Lower lobe of right lung (tissue), 2 donors: ENCODE results near the gene GHR. TPM values are rescaled to one million over a fixed set of nuclear protein-coding genes. Genes with fewer than 3 reads are reported as not detected.
"Not testable (repeated sequence)": the region's sequence is repeated elsewhere in the genome, so short reads cannot be mapped to it uniquely, and the experiment has no call there.

Source experiments
- ATAC-seq, 2 donors: fragments of 200-7000 bp; cut with Tn5 transposase; one replicate each; pipeline ENCODE4 v1.9.1; 2020 to 2022; ENCODE audit warnings: mild to moderate bottlenecking in 2 of 2, moderate library complexity in 2 of 2
- DNase-seq: peaks from one replicate; pipeline ENCODE4 v3.0.0-alpha.2; 2020
- H3K27ac ChIP-seq: fragments of 200-600 bp; one replicate; pipeline ENCODE4 v1.8.0; 2022
- H3K27me3 ChIP-seq: fragments of 200-600 bp; one replicate; pipeline ENCODE4 v1.8.0; 2022; ENCODE audit warnings: low read depth
- H3K36me3 ChIP-seq: fragments of 200-600 bp; one replicate; pipeline ENCODE4 v1.8.0; 2022; ENCODE audit warnings: mild to moderate bottlenecking
- H3K4me1 ChIP-seq: fragments of 200-600 bp; one replicate; pipeline ENCODE4 v1.8.0; 2022
- H3K4me3 ChIP-seq: fragments of 200-600 bp; one replicate; pipeline ENCODE4 v1.8.0; 2022; ENCODE audit warnings: mild to moderate bottlenecking
- H3K9me3 ChIP-seq: fragments of 200-600 bp; one replicate; pipeline ENCODE4 v1.8.0; 2022
- CTCF ChIP-seq: fragments of 200-600 bp; IDR thresholded peaks from one replicate; pipeline ENCODE4 v1.8.0; 2022; ENCODE audit warnings: antibody characterized with exemption, mild to moderate bottlenecking
- intact Hi-C: fragments of 100-400 bp; cut with DNase I; formaldehyde crosslinking; loops from one replicate; pipeline ENCODE4 v1.11.0; 2022
- total RNA-seq: library from RNA; stranded (reverse); fragmentation: NEBNext Ultra II Directional; extraction: Animal tissue kit (Norgen Biotek cat#: 25700); gene quantifications from one replicate; pipeline ENCODE4 v1.2.1, GENCODE V29; 2021
- donor health status: DM: no; HTN: yes; CAD: no; lungs with severe emphysema.

The GHR gene
- total RNA-seq, 1 donor from 2014 or later = 5.2 TPM

DNA sequence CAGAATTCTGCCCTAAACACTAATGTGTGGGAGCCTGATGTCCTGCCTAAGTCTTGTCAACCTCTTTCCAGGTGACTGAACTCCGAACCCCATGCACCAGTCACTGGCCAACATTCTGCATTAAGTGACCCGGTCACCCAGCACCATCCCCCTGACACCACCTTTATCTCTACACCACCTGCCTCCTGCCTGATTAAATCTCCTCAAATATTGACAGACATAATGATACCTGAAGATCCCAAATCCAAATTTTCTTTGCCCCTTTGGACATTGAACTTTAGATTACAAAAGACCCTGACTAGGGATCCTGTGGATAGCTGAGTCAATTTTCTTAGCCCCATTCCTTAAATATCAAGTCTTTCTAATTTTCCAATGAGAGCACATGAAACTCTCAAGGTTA, 150.1 kb downstream of the GHR start:
- Histone ChIP-seq H3K27ac (no peak overlapping the region), H3K4me1 (no peaks in the 10 kb centered on the region), H3K36me3 (no peaks in the 10 kb centered on the region), H3K9me3 (no peaks in the 10 kb centered on the region), H3K27me3 (no peaks in the 10 kb centered on the region), H3K4me3 (no peak overlapping the region)
- DNase-seq (no peak), ATAC-seq (no peak)
- intact Hi-C loops = no loop called here
- no peak for TF ChIP-seq CTCF

GRCh38 chr5:42575914-42576313, 152.7 kb downstream of the GHR start:
- ATAC-seq, H3K9me3 ChIP-seq, H3K4me3 ChIP-seq, H3K4me1 ChIP-seq, H3K27ac ChIP-seq, H3K36me3 ChIP-seq, intact Hi-C loops, DNase-seq, H3K27me3 ChIP-seq: not testable (repeated sequence)

DNA sequence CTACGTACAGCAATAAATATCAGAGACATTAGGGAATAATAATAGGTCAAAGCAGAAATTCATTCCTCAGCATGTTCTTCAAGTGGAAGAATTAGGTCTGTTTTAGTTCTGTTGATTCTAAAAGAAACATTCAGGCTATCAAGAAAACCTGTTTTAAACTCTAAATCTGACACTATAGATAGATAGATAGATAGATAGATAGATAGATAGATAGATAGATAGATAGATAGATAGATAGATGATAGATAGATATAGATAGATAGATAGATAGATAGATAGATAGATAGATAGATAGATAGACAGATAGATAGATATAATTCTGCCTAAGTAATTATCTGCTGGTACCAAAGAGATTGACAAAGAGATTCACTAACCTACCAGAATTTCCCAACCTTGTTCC, 155.7 kb downstream of the GHR start:
- H3K36me3 ChIP-seq, H3K4me3 ChIP-seq, intact Hi-C loops, H3K27ac ChIP-seq, ATAC-seq, H3K27me3 ChIP-seq, DNase-seq, H3K4me1 ChIP-seq, H3K9me3 ChIP-seq: not testable (repeated sequence)

DNA sequence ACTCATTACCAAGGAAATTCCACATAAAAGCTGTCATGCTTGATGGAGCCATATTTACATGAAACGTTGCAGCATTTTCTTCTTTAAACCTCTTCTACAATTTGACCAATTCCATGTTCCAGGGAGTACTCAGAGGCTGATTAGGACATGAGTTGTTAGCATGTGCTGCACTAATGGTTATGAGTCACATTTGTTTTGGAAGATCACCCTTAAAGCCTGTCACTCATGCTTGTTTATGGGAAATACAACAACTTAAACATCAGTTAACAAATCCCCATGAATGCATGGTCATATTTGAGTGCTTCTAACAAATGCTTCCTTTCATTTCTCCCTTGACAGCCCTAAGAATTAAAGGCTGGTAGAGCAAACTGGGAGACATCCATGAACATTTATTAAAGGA, 156.1 kb downstream of the GHR start:
- H3K4me1 ChIP-seq = no peaks in the 10 kb centered on the region
- no peaks in the 10 kb centered on the region for H3K9me3 ChIP-seq
- no peak for TF ChIP-seq CTCF
- ATAC-seq = no peak
- H3K27me3 ChIP-seq = no peaks in the 10 kb centered on the region
- H3K36me3 ChIP-seq = no peaks in the 10 kb centered on the region
- intact Hi-C loops = no loop called here
- DNase-seq = no peak
- H3K4me3 ChIP-seq = no peak overlapping the region
- H3K27ac ChIP-seq = no peak overlapping the region

- DNase-seq (no peak), ATAC-seq (peak; percentile 23 to 59)
- H3K4me3 ChIP-seq = no peak overlapping the region
- intact Hi-C loops = loop anchor here (10.0 kb wide), 1 partner anchor 157 kb away; the partner anchor contains the start of gene GHR
- peaks cover 4% of the 10 kb centered on the region for H3K4me1 ChIP-seq
- no peaks in the 10 kb centered on the region for H3K36me3 ChIP-seq
- no peak overlapping the region for H3K27ac ChIP-seq
- H3K9me3 ChIP-seq = no peaks in the 10 kb centered on the region
- H3K27me3 ChIP-seq = no peaks in the 10 kb centered on the region
- no peak for TF ChIP-seq CTCF
Measured at GRCh38 chr5:42581845-42582244, 158.6 kb downstream of the GHR start.

GRCh38 chr5:42582723-42583122, 159.5 kb downstream of the GHR start:
- no peak for TF ChIP-seq CTCF
- DNase-seq (no peak), ATAC-seq (peak in 1 of 2 donors; percentile 45)
- Histone ChIP-seq H3K36me3 (no peaks in the 10 kb centered on the region), H3K27ac (no peak overlapping the region), H3K4me1 (peaks cover 4% of the 10 kb centered on the region), H3K4me3 (no peak overlapping the region), H3K27me3 (no peaks in the 10 kb centered on the region), H3K9me3 (no peaks in the 10 kb centered on the region)
- intact Hi-C loops = loop anchor here (10.0 kb wide), 1 partner anchor 158 kb away; the partner anchor contains the start of gene GHR

- no peaks in the 10 kb centered on the region for H3K36me3 ChIP-seq
- H3K27me3 ChIP-seq = no peaks in the 10 kb centered on the region
- peaks cover 4% of the 10 kb centered on the region for H3K4me1 ChIP-seq
- H3K27ac ChIP-seq = no peak overlapping the region
- no peak overlapping the region for H3K4me3 ChIP-seq
- peak; percentile 65 to 71 for ATAC-seq
- H3K9me3 ChIP-seq = no peaks in the 10 kb centered on the region
- no peak for DNase-seq
- intact Hi-C loops = loop anchor here (10.0 kb wide), 1 partner anchor 159 kb away; the partner anchor contains the start of gene GHR
- TF ChIP-seq CTCF = peak; percentile 85
Measured at GRCh38 chr5:42583322-42583721, 160.1 kb downstream of the GHR start.
